Endodermal cell (in vitro differentiated cells): ENCODE measurements around the gene RAB31. TPM values are rescaled to one million over a fixed set of nuclear protein-coding genes. Genes with fewer than 3 reads are reported as not detected.

ENCODE experiments used
- DNase-seq: peaks from one replicate; pipeline ENCODE4 v3.0.0-alpha.2; 2017
- H3K27ac ChIP-seq: 2 replicates; pipeline ENCODE4 v1.5.1; 2013; ENCODE audit warnings: mild to moderate bottlenecking, low read depth, low read length, moderate library complexity
- H3K27me3 ChIP-seq: 2 replicates; pipeline ENCODE4 v1.6.1; 2013; ENCODE audit warnings: mild to moderate bottlenecking, low read length, moderate library complexity; ENCODE audit not compliant: insufficient read depth, control insufficient read depth, poor library complexity, severe bottlenecking
- H3K36me3 ChIP-seq: 2 replicates; pipeline ENCODE4 v1.7.0; 2013; ENCODE audit warnings: mild to moderate bottlenecking, low read length, moderate library complexity; ENCODE audit not compliant: control insufficient read depth, insufficient read depth
- H3K4me1 ChIP-seq: one replicate; pipeline ENCODE4 v1.7.0; 2013; ENCODE audit warnings: low read length; ENCODE audit not compliant: control insufficient read depth, insufficient read depth
- H3K4me3 ChIP-seq: 2 replicates; pipeline ENCODE4 v1.5.1; 2013; ENCODE audit warnings: mild to moderate bottlenecking, low read length, moderate library complexity
- H3K9ac ChIP-seq: 2 replicates; pipeline ENCODE4 v1.6.1; 2013; ENCODE audit warnings: mild to moderate bottlenecking, low read length, moderate library complexity; ENCODE audit not compliant: poor library complexity, severe bottlenecking; ENCODE audit errors: extremely low read depth
- H3K9me3 ChIP-seq: 2 replicates; pipeline ENCODE4 v1.6.1; 2013; ENCODE audit warnings: mild to moderate bottlenecking, low read length, moderate library complexity; ENCODE audit not compliant: control insufficient read depth
- H3K27ac Mint-ChIP-seq: 2 replicates; pipeline ENCODE4 v1.8.0; 2020; ENCODE audit warnings: mixed read lengths
- H3K27me3 Mint-ChIP-seq: 2 replicates; pipeline ENCODE4 v1.8.0; 2021; ENCODE audit warnings: mild to moderate bottlenecking, mixed read lengths; ENCODE audit not compliant: insufficient read depth
- H3K36me3 Mint-ChIP-seq: 2 replicates; pipeline ENCODE4 v1.8.0; 2020; ENCODE audit warnings: low read depth, mixed read lengths
- H3K4me1 Mint-ChIP-seq: 2 replicates; pipeline ENCODE4 v1.8.0; 2020; ENCODE audit warnings: mixed read lengths
- H3K4me3 Mint-ChIP-seq: 2 replicates; pipeline ENCODE4 v1.8.0; 2020; ENCODE audit warnings: mild to moderate bottlenecking, moderate library complexity, mixed read lengths
- H3K9me3 Mint-ChIP-seq: 2 replicates; pipeline ENCODE4 v1.8.0; 2020; ENCODE audit warnings: mild to moderate bottlenecking, mixed read lengths
- CTCF ChIP-seq: fragments of 200-600 bp; sonication (generic); conservative IDR thresholded peaks from 2 replicates; pipeline ENCODE4 v1.5.0; 2021; ENCODE audit warnings: antibody characterized with exemption, mild to moderate bottlenecking
- WGBS, 2 experiments: methylation state at CpG; one replicate each; pipeline versions ENCODE4 v1.1.5 to v1.1.7; 2013; ENCODE audit warnings: missing lambda C conversion rate in 2 of 2, mixed read lengths in 1 of 2; ENCODE audit not compliant: insufficient coverage in 1 of 2, insufficient read length in 1 of 2; 5-methylcytosine and 5-hydroxymethylcytosine counted together
- total RNA-seq, 2 donors: library from RNA; stranded (reverse); fragmentation: NEBNext Ultra II Directional in 1 of 2; extraction: Animal tissue kit (Norgen Biotek cat#: 25700) in 1 of 2; gene quantifications; 2 replicates in 1 of 2; 3 replicates in 1 of 2; pipeline ENCODE4 v1.2.1, GENCODE V29; 2021

RAB31 gene
- total RNA-seq, 2 donors from 2014 or later = 11.7 to 20.3 TPM

GRCh38 chr18:9779630-9780029 lies 71.5 kb downstream of the RAB31 start:
- H3K9me3 ChIP-seq = no peaks in the 10 kb centered on the region
- H3K36me3 Mint-ChIP-seq = no peaks in the 10 kb centered on the region
- no peaks in the 10 kb centered on the region for H3K27me3 ChIP-seq
- H3K27ac ChIP-seq = no peak overlapping the region
- no peak overlapping the region for H3K4me3 Mint-ChIP-seq
- 94 to 100% methylated on average over 3 to 4 of the region's 4 CpGs for WGBS, 2 experiments
- no peak overlapping the region for H3K27ac Mint-ChIP-seq
- no peaks in the 10 kb centered on the region for H3K36me3 ChIP-seq
- peak; percentile 11 for DNase-seq
- peaks cover 2% of the 10 kb centered on the region for H3K4me1 Mint-ChIP-seq
- no peak overlapping the region for H3K4me3 ChIP-seq
- no peak overlapping the region for H3K9ac ChIP-seq
- H3K27me3 Mint-ChIP-seq = no peaks in the 10 kb centered on the region
- no peak for TF ChIP-seq CTCF
- H3K4me1 ChIP-seq = no peaks in the 10 kb centered on the region
- no peaks in the 10 kb centered on the region for H3K9me3 Mint-ChIP-seq

- Histone ChIP-seq H3K27ac (no peak overlapping the region), H3K36me3 (no peaks in the 10 kb centered on the region), H3K9me3 (no peaks in the 10 kb centered on the region), H3K4me1 (no peaks in the 10 kb centered on the region), H3K27me3 (no peaks in the 10 kb centered on the region), H3K4me3 (no peak overlapping the region), H3K9ac (no peak overlapping the region)
- Mint-ChIP-seq H3K27me3 (no peaks in the 10 kb centered on the region), H3K4me3 (no peak overlapping the region), H3K9me3 (no peaks in the 10 kb centered on the region), H3K27ac (peak overlapping the region; percentile 53), H3K4me1 (peaks cover 2% of the 10 kb centered on the region), H3K36me3 (no peaks in the 10 kb centered on the region)
- peak; percentile 44 for DNase-seq
- 87 to 89% methylated on average over 6 to 11 of the region's 11 CpGs for WGBS, 2 experiments
- TF ChIP-seq CTCF = no peak
Observed at GRCh38 chr18:9782073-9782857, 74.2 kb downstream of the RAB31 start.

DNA sequence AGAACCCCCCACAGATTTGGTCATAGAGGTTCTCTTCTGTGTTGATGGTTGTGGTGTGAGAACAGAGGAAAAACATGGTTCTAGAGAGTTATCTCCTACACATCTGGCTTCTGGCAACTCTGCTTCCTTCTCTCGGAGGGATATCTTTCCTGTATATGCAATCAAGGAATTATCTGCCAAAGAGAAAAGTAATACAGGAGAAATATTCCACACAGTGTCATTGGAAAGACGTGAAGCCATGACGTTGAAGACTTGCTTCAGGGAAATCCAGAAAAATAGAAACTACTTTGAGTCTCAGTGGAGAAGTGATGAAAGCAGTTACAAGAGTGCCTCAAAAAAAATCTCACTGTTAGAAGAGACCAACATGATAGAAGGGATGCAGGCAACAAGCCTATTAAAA lies 78.5 kb downstream of the RAB31 start:
- H3K4me1 Mint-ChIP-seq = peaks cover 2% of the 10 kb centered on the region
- Histone ChIP-seq H3K9me3 (no peaks in the 10 kb centered on the region), H3K27ac (no peak overlapping the region), H3K4me3 (no peak overlapping the region), H3K4me1 (no peaks in the 10 kb centered on the region), H3K9ac (no peak overlapping the region), H3K27me3 (no peaks in the 10 kb centered on the region), H3K36me3 (no peaks in the 10 kb centered on the region)
- peaks cover 5% of the 10 kb centered on the region for H3K9me3 Mint-ChIP-seq
- H3K36me3 Mint-ChIP-seq = peaks cover 2% of the 10 kb centered on the region
- no peak overlapping the region for H3K27ac Mint-ChIP-seq
- no peak for TF ChIP-seq CTCF
- H3K27me3 Mint-ChIP-seq = no peaks in the 10 kb centered on the region
- 93 to 96% methylated on average over 3 of the region's 3 CpGs for WGBS, 2 experiments
- no peak overlapping the region for H3K4me3 Mint-ChIP-seq
- DNase-seq = no peak
